ENCODE measurements around the gene CRTC2.
A peak's percentile ranks its signal among the peaks of the same experiment; 100 is the strongest.
"Not testable (repeated sequence)": the region's sequence is repeated elsewhere in the genome, so short reads cannot be mapped to it uniquely, and the experiment has no call there.

Gene CRTC2

GRCh38 chr1:153922972-153923925 lies 35.2 kb downstream of the CRTC2 start, which contains the start of gene GATAD2B:
Gene GATAD2B (minus strand): TSS chr1:153922972. CDS start chr1:153828347, 94,625 bp downstream.
- DNase-seq: peak; percentile 100

- DNase-seq: peak; percentile 45
These were observed 36.1 kb downstream of the CRTC2 start for GRCh38 chr1:153922076-153922971.

DNA sequence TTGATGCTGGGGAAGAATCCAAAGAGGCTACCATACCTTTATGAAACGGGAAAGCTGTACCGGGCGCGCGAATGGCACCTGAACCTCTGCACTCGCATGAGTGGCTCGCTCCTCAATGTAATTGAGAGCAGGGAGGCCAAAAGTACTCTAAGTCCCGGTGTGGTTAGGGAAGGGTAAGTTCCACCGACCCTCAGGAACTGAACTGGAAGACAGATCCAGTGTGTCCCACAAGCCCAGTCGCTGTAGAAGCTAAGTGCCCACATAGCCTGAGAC lies 36.7 kb downstream of the CRTC2 start:
- peak; percentile 5 for DNase-seq

- no peak for DNase-seq
These were observed 37.2 kb downstream of the CRTC2 start for GRCh38 chr1:153921080-153921802.

DNA sequence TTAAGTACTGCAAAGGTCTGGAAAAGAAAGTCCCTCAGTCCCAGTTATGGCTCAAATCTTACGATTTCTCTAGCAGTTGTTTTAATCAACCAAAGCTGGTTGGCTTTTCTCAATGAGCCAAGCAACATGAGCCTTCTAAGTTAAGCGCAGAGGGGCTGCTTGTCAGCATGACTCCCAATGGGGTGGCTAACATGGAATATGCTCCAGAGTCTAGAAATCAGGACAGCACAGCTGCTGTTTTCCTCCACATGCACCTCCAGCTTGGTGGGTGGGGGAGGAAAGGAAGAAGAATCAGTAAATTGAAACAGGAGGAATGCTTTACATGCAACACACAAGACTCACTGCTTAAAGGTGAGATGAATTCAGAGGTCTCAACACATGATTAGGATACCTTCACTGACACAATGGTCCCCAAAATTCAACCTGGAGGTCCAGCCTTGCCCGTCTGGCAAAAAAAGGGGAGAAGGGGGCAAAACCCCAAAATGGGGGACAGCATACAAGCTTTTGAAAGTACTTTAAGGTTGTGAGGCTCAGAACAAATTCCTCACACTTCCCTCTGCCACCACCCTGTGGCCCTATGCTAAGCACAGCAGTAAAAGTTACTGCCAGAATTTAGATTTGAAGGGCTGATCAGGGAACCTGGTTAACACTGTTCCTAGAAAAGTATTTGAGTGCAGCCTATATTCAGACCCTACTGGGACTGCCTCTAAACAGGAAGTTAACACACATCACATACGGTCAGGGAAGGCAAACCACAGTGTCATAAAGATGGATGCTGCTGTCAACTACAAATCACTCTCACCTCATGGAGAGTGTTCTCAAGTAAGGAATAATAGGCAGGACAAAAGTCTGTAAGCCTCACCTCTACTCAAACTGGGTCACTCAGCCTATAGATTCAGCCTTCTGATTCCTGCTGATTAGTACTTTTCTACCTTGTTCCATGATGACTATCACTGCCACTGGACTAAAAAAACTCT lies 38.2 kb downstream of the CRTC2 start:
- DNase-seq: no peak

- no peak for DNase-seq
These were observed 42.1 kb downstream of the CRTC2 start for GRCh38 chr1:153916297-153916696.

DNA sequence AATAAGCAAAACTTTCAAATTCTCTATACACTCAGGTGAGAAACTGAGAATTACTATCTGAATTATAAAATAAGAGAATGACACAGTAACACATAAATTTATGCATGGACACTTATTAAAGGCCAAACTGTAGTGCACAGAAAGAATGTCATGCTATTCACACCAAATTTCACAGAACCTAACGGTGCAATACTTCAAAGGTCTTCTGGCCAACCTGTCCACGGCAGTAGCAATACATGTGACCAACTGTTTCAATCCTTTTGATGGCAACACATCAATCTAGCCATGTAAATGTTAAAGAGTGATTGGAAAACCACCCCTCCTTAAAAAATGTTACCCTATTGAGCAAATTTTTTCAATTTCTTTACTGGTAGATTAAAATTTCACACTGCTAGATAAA lies 46.1 kb downstream of the CRTC2 start:
- no peak for DNase-seq

DNA sequence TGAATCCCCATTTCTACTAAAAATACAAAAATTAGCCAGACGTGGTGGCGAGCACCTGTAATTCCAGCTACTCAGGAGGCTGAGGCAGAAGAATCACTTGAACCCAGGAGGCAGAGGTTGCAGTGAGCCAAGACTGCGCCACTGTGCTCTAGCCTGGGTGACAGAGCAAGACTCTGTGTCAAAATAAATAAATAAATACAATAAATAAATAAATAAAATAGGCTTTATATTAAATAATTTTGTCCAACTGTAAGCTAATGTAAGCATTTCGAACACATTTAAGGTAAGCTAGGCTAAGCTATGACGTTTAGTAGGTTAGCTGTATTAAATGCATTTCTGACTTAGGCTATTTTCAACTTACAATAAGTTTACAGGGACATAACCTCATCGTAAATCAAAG lies 47.9 kb downstream of the CRTC2 start:
- DNase-seq: not testable (repeated sequence)

DNA sequence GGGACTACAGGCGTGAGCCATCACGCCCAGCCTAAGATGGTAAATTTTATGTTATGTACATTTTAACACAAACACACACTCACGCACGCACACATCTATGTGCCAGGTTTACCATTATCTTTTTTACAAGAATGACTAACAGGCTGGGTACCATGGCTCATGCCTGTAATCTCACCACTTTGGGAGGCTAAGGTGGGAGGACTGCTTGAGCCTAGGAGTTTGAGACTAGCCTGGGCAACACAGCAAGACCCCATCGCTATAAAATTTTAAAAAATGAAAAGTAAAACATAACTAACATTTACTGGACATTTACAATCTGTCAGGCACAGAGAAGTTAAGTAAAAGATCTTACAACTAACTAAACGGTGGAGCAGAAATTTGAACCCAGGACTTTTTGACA lies 50.3 kb downstream of the CRTC2 start:
- DNase-seq: no peak

DNA sequence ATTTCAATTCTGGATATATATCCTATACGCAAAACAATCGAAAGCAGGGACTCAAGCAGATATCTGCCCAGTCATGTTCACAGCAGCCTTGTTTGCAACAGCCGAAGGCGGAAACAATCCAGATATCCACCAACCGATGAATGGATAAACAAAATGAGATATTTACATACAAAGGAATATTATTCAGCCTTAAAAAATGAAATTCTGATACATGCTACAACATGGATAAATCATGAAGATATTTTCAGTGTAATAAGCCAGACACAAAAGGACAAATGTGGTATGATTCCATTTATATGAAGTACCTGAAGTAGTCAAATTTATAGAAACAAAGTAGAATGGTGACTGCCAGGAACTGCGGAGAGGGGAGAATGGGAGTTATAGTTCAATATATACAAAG lies 51.3 kb downstream of the CRTC2 start:
- no peak for DNase-seq

- no peak for DNase-seq
These were observed 52.0 kb downstream of the CRTC2 start for GRCh38 chr1:153906396-153906795.

GRCh38 chr1:153905908-153906307 lies 52.5 kb downstream of the CRTC2 start:
- not testable (repeated sequence) for DNase-seq

DNA sequence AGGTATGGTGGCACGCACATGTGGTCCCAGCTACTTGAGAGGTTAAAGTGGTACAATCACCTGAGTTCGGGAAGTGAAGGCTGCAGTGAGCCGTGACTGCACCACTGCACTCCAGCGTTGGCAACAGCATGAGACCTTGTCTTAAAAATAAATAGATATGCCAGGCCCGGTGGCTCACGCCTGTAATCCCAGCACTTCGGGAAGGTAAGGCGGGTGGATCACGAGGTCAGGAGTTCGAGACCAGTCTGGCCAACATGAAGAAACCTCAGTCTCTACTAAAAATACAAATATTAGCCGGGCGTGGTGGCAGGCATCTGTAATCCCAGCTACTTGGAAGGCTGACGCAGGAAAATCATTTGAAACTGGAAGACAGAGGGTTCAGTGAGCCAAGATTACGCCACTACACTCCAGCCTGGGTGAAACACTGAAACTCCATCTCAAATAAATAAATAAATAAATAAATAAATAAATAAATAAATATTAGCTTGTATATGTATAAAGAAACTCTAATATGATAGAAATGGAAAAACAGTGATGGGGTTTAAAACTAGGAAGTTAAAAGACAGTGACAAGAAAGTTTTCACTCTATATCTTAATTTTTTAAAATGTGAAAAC lies 54.5 kb downstream of the CRTC2 start:
- no peak for DNase-seq

DNA sequence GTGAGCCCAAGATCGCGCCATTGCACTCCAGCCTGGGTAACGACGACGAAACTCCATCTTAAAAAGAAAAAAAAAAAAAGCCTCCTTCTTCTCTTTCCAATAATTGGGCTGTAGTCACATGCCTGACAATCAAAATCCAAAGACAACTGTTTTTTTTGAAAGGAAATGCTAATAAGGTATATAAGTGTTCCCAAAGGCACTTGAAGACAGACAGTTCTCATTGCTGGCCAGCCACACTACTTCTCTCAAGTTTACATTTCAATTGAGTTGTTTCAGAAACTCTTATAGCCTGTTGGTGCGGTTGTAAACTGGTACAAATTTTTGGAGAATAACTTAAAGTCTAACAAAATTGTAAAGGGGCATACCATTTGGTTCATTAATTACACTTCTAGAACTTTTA lies 58.9 kb downstream of the CRTC2 start:
- no peak for DNase-seq

Measured in NCI-H1105 (cell line).